GM19035 (cell line): Measurements from ENCODE around the gene NF1.
"Not testable (repeated sequence)": the region's sequence is repeated elsewhere in the genome, so short reads cannot be mapped to it uniquely, and the experiment has no call there.

Experiments
- ATAC-seq: cut with Tn5 transposase; IDR thresholded peaks from one replicate; pipeline ENCODE4 v1.9.1; 2021; ENCODE audit not compliant: unreplicated experiment

Gene NF1

GRCh38 chr17:31122746-31123145 is 28.0 kb downstream of the NF1 start:
- no peak for ATAC-seq

DNA sequence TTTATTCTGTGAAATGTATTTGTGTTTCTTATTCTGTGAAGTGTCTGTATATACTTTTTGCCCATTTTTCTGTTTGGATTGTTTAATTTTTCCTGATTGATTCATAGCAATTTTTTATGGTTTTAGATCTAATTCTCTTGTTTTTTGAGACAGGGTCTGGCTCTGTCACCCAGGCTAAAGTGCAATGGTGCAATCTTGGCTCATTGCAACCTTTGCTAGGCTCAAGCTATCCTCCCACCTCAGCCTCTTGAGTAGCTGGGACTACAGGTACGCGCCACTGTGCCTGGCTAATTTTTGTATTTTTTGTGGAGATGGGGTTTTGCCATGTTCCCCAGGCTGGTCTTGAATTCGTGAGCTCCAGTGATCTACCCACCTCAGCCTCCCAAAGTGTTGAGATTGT is 31.5 kb downstream of the NF1 start:
- ATAC-seq, result no peak

DNA sequence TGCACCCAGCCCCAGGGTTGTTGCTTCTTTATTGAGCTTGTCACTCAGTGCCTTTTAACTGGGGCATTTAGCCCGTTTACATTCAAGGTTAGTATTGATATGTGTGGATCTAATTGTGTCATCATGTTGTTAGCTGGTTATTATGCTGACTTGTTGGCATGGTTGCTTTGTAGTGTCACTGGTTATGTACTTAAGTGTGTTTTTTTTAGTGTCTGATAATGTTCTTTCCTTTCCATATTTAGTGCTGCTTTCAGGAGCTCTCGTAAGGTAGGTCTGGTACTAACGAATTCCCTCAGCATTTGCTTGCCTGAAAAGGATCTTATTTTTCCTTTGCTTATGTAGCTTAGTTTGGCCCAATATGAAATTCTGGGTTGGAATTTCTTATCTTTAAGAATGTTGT is 33.5 kb downstream of the NF1 start:
- ATAC-seq, result no peak

- no peak for ATAC-seq
These were observed 35.8 kb downstream of the NF1 start for GRCh38 chr17:31130286-31131224.

DNA sequence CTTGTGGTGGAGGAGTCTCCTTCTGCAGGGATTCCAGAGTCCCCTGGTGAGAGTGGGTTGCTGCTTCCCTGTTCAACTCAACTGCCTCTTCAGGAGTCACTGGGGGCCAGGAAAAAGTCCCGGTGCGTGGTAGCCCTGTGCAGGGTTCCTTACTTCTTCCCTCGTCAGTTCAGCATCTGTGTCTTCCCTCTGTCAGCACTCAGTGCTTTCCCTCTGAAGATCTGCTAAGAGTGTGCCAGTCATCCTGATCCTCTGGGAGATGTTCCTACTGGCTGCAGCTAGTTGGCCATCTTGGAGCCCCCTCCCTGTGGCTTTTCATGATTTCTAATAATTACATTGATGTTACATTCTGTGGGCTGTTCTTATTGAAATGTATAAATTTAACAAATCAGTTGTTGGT is 36.5 kb downstream of the NF1 start:
- no peak for ATAC-seq

- ATAC-seq, result no peak
These were observed 38.2 kb downstream of the NF1 start for GRCh38 chr17:31132977-31133376.

DNA sequence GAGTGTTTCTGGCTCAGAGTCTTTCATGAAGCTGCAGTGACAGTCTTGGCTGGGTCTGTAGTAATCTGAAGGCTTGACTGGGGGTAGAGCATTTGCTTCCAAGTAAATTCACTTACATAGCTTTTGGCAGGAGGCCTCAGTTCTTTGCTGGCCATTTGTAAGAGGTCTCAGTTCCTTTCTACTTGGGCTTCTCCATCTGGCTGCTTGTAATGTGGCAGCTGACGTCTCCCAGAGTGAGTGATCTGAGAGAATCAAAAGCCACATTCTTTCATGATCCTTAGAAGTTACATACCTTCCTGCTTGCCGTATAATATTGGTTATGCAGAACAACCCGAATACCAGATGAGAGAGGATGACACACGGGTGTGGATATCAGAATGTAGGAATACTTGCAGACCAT is 39.8 kb downstream of the NF1 start:
- ATAC-seq, result no peak

DNA sequence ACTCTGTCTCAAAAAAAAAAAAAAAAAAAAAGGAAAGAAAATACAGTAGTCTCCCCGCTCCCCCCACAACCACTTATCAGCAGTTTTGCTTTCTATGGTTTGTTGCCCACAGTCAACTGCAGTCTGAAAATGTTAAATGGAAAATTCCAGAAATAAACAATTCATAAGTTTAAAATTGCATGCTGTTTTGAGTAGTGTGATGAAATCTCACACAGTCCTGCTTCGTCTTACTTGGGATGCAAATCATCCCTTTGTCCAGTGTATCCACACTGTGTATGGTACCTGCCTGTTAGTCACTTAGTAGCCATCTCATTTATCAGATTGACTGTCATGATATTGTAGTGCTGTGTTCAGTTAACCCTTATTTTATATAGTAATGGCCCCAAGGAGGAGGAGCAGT is 41.5 kb downstream of the NF1 start:
- ATAC-seq, result no peak

DNA sequence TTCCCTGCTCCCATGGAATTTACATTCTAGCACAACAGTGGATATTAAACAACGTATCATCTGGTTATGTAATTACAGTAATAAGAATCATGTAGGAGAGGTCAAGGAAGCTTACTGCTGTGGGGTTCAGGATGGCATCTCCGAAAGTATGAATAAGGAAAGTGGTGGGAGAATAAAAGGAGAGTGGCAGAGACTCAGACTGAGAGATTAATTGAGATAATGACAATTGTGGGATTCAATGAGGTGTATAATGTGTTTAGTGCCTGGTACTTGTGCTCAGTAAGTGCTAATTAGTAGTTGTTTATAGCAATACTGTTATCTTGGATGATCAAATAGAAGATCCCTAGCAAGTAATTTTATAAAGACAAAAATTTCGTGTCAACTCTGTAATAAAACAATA is 45.3 kb downstream of the NF1 start:
- no peak for ATAC-seq

GRCh38 chr17:31144428-31144827 is 49.7 kb downstream of the NF1 start:
- ATAC-seq, result no peak

DNA sequence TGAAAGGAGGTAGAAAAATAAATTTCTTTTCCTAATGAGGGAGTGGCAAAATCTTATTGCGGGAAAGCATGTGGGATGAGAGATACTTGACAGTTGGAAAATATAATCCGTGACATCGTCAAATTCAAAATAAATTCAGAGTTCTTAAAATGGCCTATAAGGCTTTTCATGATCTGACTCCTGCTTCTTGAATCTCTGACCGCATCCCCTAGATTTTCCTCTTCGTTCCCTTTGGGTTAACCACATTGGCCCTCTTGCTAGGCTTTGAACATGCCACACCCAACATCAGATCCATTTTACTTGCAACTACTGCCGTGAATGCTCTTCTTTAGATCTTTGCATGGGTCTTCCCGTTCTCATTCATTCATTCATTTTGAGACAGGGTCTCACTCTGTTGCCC is 50.1 kb downstream of the NF1 start:
- ATAC-seq, result no peak

DNA sequence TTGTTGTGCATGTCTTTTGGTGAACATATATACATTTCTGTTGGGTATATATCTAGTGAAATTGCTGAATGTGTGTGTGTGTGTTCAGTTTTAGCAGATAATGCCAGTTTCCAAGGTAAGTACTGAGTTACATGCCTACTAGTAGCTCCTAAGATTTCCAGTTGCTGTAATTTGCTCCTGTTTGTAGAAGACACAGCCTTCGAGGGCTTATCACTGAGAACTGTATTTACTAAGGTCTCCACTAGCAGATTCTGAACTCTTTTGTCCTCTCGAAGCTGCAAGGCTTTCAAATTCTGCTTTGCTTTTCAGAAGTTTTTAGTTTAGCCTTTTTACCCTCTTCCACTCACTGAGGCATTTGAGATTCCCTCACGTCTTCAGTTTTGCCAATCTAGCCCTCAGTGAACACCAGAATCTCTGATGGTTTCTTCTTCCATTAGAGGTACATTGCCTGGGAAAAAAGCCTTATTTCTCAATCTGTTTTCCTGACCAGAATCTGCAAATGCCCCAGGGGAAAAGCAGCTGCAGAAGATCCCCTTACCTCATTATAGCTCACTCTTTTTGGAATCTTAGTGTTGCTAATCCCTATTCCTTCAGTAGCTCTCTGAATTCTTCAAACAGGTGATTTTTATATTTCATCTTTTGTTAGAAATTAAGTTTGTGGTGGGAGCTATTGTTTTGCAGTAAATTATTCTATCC is 52.9 kb downstream of the NF1 start:
- no peak for ATAC-seq

DNA sequence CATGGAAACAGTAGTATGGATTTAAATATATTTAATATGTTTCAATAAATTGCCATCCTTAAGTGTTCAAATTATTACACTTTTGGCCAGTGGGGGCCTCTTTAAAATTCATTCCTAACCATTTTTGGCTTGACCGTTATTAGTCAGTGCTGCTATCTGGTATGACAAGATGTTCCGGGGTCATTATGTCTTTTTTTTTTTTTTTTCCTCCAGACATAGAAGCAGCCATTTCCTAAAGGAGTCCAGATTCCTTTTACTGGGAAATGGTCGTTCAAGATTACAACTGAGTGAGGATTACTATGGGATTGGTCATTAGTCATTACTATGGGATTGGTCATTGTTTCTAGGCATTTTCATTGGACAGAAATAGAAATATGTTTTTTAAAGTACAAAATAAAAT is 53.4 kb downstream of the NF1 start:
- ATAC-seq, result no peak

DNA sequence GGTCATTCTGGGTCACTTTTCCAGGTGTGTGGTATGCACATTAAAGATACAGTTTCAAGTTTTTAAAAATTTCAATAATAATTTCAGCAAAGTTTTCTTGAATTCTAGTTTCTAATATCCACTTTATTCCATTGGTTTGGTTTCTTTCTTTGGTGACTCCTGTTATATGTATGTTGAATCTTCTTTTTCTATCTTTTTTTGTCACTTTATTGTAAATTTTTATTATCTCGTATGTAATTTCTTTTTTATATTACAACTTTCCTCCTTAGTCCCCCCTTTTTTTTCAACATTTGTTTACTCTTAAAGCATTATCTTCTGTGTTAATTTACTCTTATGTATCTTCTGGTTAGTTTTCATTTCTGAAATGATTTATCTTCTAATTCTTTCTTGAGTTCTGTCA is 57.5 kb downstream of the NF1 start:
- ATAC-seq, result no peak

DNA sequence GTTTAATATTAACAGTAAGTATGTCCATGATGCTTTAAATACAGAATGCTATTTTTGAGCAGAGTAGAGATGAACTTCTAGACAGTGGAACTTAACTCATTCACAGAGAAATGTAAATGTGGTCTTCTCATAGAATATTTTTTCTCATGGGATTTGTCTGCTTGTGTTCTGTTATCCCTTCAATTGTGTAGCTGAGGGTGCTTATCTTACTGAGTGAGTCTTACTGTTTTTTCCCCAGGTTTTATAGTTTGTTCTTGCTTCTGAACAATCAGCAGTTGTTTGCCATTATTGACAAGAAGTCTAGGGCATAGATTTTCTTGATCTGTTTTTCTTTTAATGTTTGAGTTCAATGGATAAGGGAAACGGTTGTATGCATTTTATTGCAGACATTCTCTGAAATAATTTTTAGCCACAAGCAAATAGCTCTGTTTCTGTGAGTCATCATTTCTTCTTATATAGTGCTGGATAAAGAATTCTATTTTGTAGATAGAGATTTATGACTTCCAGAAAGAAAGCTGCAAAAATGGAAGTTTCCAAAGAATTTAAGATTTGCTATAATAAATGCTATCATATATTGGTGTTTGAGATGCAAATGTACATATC is 60.5 kb downstream of the NF1 start:
- ATAC-seq, result no peak

DNA sequence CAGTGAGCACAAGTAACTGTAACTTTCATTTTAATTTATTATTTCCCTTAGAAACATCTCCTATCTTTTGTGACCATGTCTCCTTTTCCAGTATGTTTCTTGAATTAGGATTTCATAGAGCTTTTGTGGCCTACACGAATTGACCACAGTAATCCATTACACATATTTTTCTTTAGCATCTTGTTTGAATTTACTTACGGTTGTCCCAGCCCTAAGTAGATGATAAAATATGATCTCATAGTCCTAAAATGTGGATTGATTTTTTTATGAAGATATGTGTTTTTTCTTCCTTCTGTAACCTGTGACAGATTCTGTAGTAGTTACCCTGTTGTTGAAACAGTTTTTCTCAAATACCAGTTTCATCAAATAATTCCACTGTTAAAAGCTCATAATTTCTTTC is 61.5 kb downstream of the NF1 start:
- no peak for ATAC-seq

DNA sequence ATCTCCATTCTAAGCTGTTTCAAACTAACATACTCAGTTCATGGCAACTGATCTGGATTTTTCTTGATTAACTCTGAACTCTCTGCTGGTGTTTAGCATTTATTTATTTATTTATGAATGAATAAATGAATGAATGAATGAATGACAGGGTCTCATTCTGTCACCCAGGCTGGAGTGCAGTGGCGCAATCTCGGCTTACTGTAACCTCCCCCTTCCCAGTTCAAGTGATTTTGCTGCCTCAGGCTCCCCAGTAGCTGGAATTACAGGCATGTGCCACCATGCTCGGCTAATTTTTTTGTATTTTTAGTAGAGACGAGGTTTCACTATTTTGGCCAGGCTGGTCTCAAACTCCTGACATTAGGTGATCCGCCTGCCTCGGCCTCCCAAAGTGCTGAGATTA is 62.1 kb downstream of the NF1 start:
- not testable (repeated sequence) for ATAC-seq

DNA sequence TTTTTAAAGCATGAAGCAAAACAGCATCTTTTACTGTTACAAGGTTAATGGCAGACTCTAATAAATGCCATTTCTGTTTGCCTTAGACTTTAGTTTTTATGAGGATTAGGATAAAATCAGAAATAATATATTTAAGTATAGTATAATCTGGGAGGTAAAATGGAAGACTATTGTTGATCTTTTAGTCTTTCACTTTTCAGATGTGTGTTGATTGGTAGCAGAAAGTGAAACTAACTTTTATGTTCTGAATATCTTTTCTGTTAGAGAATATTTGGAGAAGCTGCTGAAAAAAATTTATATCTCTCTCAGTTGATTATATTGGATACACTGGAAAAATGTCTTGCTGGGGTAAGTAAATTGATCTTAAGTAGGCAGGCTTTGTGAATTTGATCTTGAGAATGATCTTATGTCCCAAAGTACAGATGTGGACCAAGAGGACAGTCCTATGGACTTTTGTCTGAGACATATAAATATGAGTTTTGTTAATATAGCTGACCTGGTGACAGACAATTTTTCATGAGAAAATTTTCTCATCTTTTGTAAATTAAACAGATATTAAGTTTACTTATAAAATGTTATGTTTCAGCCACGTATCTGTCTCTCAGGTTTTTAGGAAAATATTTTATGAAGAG is 64.1 kb downstream of the NF1 start:
- no peak for ATAC-seq

DNA sequence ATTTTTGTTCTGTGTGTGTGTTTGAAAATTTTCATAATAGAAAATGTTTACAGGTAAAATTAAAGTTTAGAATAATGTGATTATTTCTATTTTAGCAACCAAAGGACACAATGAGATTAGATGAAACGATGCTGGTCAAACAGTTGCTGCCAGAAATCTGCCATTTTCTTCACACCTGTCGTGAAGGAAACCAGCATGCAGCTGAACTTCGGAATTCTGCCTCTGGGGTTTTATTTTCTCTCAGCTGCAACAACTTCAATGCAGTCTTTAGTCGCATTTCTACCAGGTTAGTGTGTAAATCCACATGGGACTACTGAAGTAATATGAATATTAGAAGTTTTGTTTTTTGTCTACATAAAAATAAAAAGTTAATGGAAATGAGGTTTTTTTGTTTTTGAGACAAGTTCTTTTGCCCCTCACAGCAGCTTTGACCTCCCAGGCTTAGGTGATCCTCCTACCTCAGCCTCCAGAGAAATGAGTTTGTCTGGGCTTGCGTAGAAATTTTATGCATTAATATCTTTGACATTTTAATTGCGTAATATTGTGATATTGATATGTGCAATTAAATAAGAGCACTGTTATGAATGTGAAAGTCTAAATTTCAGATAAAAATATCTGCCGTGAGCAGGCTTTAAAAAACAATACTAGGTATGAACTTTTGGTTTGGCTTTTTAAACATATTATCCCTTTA is 68.5 kb downstream of the NF1 start:
- no peak for ATAC-seq

DNA sequence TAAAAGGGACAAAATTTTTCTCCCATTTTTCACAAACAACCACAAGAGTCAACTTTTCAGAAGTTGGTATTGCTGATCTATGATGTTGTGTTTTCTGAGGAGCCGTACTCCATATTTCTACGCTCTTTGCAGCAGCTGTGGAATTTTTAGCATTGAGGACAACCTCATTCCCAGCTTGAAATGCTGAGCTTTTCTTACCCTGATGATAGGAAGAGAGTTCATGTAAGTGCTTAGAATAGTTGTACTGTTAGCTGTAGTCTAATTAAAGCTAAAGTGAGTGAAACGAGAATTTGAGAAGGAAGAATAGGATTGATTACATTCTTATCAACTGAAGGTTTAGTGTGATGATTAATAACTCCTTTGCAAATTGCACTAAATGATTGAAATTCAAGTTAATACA is 72.3 kb downstream of the NF1 start:
- ATAC-seq, result no peak

GRCh38 chr17:31171701-31172100 is 76.9 kb downstream of the NF1 start:
- ATAC-seq, result no peak
